ENCODE results near the gene SLC1A5. TPM values are rescaled to one million over a fixed set of nuclear protein-coding genes. Genes with fewer than 3 reads are reported as not detected.

Gene SLC1A5
- total and polyA plus RNA-seq, 2 experiments from 2014 or later = 43.0 to 63.6 TPM

GRCh38 chr19:46741447-46741846 lies 46.9 kb downstream of the SLC1A5 start:
- no peak for DNase-seq (ENCODE audit: low read depth in 1 of 2, low spot score in 1 of 2)

GRCh38 chr19:46739290-46739771 lies 49.1 kb downstream of the SLC1A5 start:
- Histone ChIP-seq H3K4me3 (no peak overlapping the region), H3K27me3 (no peaks in the 10 kb centered on the region), H3K4me1 (ENCODE audit: low read depth) (peaks cover 14% of the 10 kb centered on the region), H3K36me3 (peaks cover 13% of the 10 kb centered on the region), H3K27ac (peak overlapping the region; percentile 38), H3K9me3 (ENCODE audit: low read depth) (no peaks in the 10 kb centered on the region)
- peak in 1 of 2 donors; percentile 70 for DNase-seq (ENCODE audit: low read depth in 1 of 2, low spot score in 1 of 2)
- TF ChIP-seq CTCF (IDR thresholded peaks at IDR 0.05; ENCODE audit: low read depth, low read length) = no peak

More at GRCh38 chr19:46741447-46741846, 46.9 kb downstream of the SLC1A5 start:
- H3K36me3 ChIP-seq = peaks cover 4% of the 10 kb centered on the region
- H3K9me3 ChIP-seq (ENCODE audit: low read depth) = no peaks in the 10 kb centered on the region
- no peaks in the 10 kb centered on the region for H3K27me3 ChIP-seq
- TF ChIP-seq CTCF (IDR thresholded peaks at IDR 0.05; ENCODE audit: low read depth, low read length) = no peak
- H3K27ac ChIP-seq = no peak overlapping the region
- no peak overlapping the region for H3K4me3 ChIP-seq
- peaks cover 14% of the 10 kb centered on the region for H3K4me1 ChIP-seq (ENCODE audit: low read depth)

- no peaks in the 10 kb centered on the region for H3K27me3 ChIP-seq
- no peak for TF ChIP-seq CTCF (IDR thresholded peaks at IDR 0.05; ENCODE audit: low read depth, low read length)
- no peaks in the 10 kb centered on the region for H3K9me3 ChIP-seq (ENCODE audit: low read depth)
- DNase-seq (ENCODE audit: low read depth in 1 of 2, low spot score in 1 of 2) = no peak
- peaks cover 18% of the 10 kb centered on the region for H3K36me3 ChIP-seq
- H3K27ac ChIP-seq = no peak overlapping the region
- peaks cover 14% of the 10 kb centered on the region for H3K4me1 ChIP-seq (ENCODE audit: low read depth)
- H3K4me3 ChIP-seq = no peak overlapping the region
Observed at GRCh38 chr19:46737761-46738171, 50.6 kb downstream of the SLC1A5 start.

GRCh38 chr19:46737298-46737654 lies 51.1 kb downstream of the SLC1A5 start:
- no peak for DNase-seq (ENCODE audit: low read depth in 1 of 2, low spot score in 1 of 2)
- Histone ChIP-seq H3K4me1 (ENCODE audit: low read depth) (peaks cover 14% of the 10 kb centered on the region), H3K9me3 (ENCODE audit: low read depth) (no peaks in the 10 kb centered on the region), H3K4me3 (no peak overlapping the region), H3K27ac (no peak overlapping the region), H3K36me3 (peaks cover 23% of the 10 kb centered on the region), H3K27me3 (no peaks in the 10 kb centered on the region)
- no peak for TF ChIP-seq CTCF (IDR thresholded peaks at IDR 0.05; ENCODE audit: low read depth, low read length)

GRCh38 chr19:46736531-46737297 lies 51.7 kb downstream of the SLC1A5 start:
- Histone ChIP-seq H3K9me3 (ENCODE audit: low read depth) (no peaks in the 10 kb centered on the region), H3K27me3 (no peaks in the 10 kb centered on the region), H3K27ac (no peak overlapping the region), H3K4me1 (ENCODE audit: low read depth) (peaks cover 14% of the 10 kb centered on the region), H3K4me3 (no peak overlapping the region), H3K36me3 (peaks cover 23% of the 10 kb centered on the region)
- DNase-seq (ENCODE audit: low read depth in 1 of 2, low spot score in 1 of 2) = peak; percentile 33 to 41
- no peak for TF ChIP-seq CTCF (IDR thresholded peaks at IDR 0.05; ENCODE audit: low read depth, low read length)

Measured in cardiac muscle cell (in vitro differentiated cells and primary cell).